ENCODE results near the gene CTDSPL. TPM values are rescaled to one million over a fixed set of nuclear protein-coding genes. Genes with fewer than 3 reads are reported as not detected.

The CTDSPL gene
- total RNA-seq, 1 experiment from 2014 or later, result 6.1 TPM

GRCh38 chr3:38020342-38020726 lies 158.7 kb downstream of the CTDSPL start:
- ATAC-seq (no peak), DNase-seq (no peak)
- CTCF ChIA-PET, result no interaction called here

GRCh38 chr3:38021196-38021595 lies 159.5 kb downstream of the CTDSPL start:
- Histone ChIP-seq H3K9me3 (ENCODE audit: low read length) (no peaks in the 10 kb centered on the region), H3K4me3 (ENCODE audit: low read length) (no peak overlapping the region), H3K36me3 (ENCODE audit: low read depth, low read length) (0 out of 2 replicates have a peak, but pooled peaks cover 5% of the 10 kb centered on the region), H3K4me2 (ENCODE audit: low read length) (no peak overlapping the region), H3K27me3 (ENCODE audit: low read length) (no peaks in the 10 kb centered on the region), H3F3A (ENCODE audit: low read length, unreplicated experiment) (no peaks in the 10 kb centered on the region), H3K4me1 (ENCODE audit: insufficient read depth, low read length) (peaks cover 21% of the 10 kb centered on the region), H3K9me2 (replicated peaks; ENCODE audit: low read length) (no peaks in the 10 kb centered on the region), H4K20me1 (ENCODE audit: low read length) (no peaks in the 10 kb centered on the region), H3K27ac (ENCODE audit: low read length) (no peak overlapping the region), H3K9ac (ENCODE audit: low read length) (no peak overlapping the region), H2AFZ (ENCODE audit: low read length) (no peak overlapping the region), H3K79me2 (ENCODE audit: low read length) (no peaks in the 10 kb centered on the region)
- DNase-seq, result no peak
- ATAC-seq, result no peak
- BruUV-seq (replicated peaks), result no TSS peak
- CTCF ChIA-PET, result no interaction called here
- TF ChIP-seq EZH2phosphoT487 (IDR thresholded peaks at IDR 0.05; ENCODE audit: borderline replicate concordance, low read length) (no peak), EZH2 (IDR thresholded peaks at IDR 0.05; ENCODE audit: low read length, unreplicated experiment) (no peak), CTCF (conservative IDR thresholded peaks at IDR 0.05; ENCODE audit: low read depth, low read length) (no peak)
- POLR2A ChIA-PET (ENCODE audit: unreplicated experiment), result no interaction called here
- intact Hi-C loops (cut with micrococcal nuclease), result no loop called here

More at GRCh38 chr3:38020342-38020726, 158.7 kb downstream of the CTDSPL start:
- peaks cover 12% of the 10 kb centered on the region for H3K4me1 ChIP-seq (ENCODE audit: insufficient read depth, low read length)
- H3K4me3 ChIP-seq (ENCODE audit: low read length), result no peak overlapping the region
- POLR2A ChIA-PET (ENCODE audit: unreplicated experiment), result no interaction called here
- no peaks in the 10 kb centered on the region for H3K79me2 ChIP-seq (ENCODE audit: low read length)
- H3K4me2 ChIP-seq (ENCODE audit: low read length), result no peak overlapping the region
- H3K9me3 ChIP-seq (ENCODE audit: low read length), result no peaks in the 10 kb centered on the region
- BruUV-seq (replicated peaks), result no TSS peak
- no peak overlapping the region for H3K27ac ChIP-seq (ENCODE audit: low read length)
- no peak overlapping the region for H2AFZ ChIP-seq (ENCODE audit: low read length)
- no peaks in the 10 kb centered on the region for H4K20me1 ChIP-seq (ENCODE audit: low read length)
- H3K9me2 ChIP-seq (replicated peaks; ENCODE audit: low read length), result no peaks in the 10 kb centered on the region
- H3K27me3 ChIP-seq (ENCODE audit: low read length), result no peaks in the 10 kb centered on the region
- intact Hi-C loops (cut with micrococcal nuclease), result no loop called here
- H3K36me3 ChIP-seq (ENCODE audit: low read depth, low read length), result 0 out of 2 replicates have a peak, but pooled peaks cover 6% of the 10 kb centered on the region
- H3F3A ChIP-seq (ENCODE audit: low read length, unreplicated experiment), result no peaks in the 10 kb centered on the region
- H3K9ac ChIP-seq (ENCODE audit: low read length), result no peak overlapping the region
- TF ChIP-seq CTCF (conservative IDR thresholded peaks at IDR 0.05; ENCODE audit: low read depth, low read length) (no peak), EZH2phosphoT487 (IDR thresholded peaks at IDR 0.05; ENCODE audit: borderline replicate concordance, low read length) (no peak), EZH2 (IDR thresholded peaks at IDR 0.05; ENCODE audit: low read length, unreplicated experiment) (no peak)

- H3K27me3 ChIP-seq (ENCODE audit: low read length), result no peaks in the 10 kb centered on the region
- POLR2A ChIA-PET (ENCODE audit: unreplicated experiment), result no interaction called here
- no peak overlapping the region for H3K27ac ChIP-seq (ENCODE audit: low read length)
- no peak overlapping the region for H3K4me3 ChIP-seq (ENCODE audit: low read length)
- H3K9me3 ChIP-seq (ENCODE audit: low read length), result no peaks in the 10 kb centered on the region
- H4K20me1 ChIP-seq (ENCODE audit: low read length), result no peaks in the 10 kb centered on the region
- no peak overlapping the region for H2AFZ ChIP-seq (ENCODE audit: low read length)
- no peaks in the 10 kb centered on the region for H3K36me3 ChIP-seq (ENCODE audit: low read depth, low read length)
- H3K9me2 ChIP-seq (replicated peaks; ENCODE audit: low read length), result no peaks in the 10 kb centered on the region
- H3K4me2 ChIP-seq (ENCODE audit: low read length), result no peak overlapping the region
- no peak overlapping the region for H3K9ac ChIP-seq (ENCODE audit: low read length)
- TF ChIP-seq EZH2phosphoT487 (IDR thresholded peaks at IDR 0.05; ENCODE audit: borderline replicate concordance, low read length) (no peak), CTCF (conservative IDR thresholded peaks at IDR 0.05; ENCODE audit: low read depth, low read length) (no peak), EZH2 (IDR thresholded peaks at IDR 0.05; ENCODE audit: low read length, unreplicated experiment) (no peak)
- no TSS peak for BruUV-seq (replicated peaks)
- H3K4me1 ChIP-seq (ENCODE audit: insufficient read depth, low read length), result peaks cover 24% of the 10 kb centered on the region
- H3K79me2 ChIP-seq (ENCODE audit: low read length), result no peaks in the 10 kb centered on the region
- intact Hi-C loops (cut with micrococcal nuclease), result no loop called here
- CTCF ChIA-PET, result interaction anchor here (1.0 kb wide), 1 partner anchor 17 kb away, joined by 3 read pairs; no protein-coding TSS in a partner anchor
- DNase-seq, result no peak
- ATAC-seq, result no peak
- H3F3A ChIP-seq (ENCODE audit: low read length, unreplicated experiment), result no peaks in the 10 kb centered on the region
These were observed 160.6 kb downstream of the CTDSPL start for GRCh38 chr3:38022301-38022700.
